Keratinocyte (primary cell): ENCODE measurements around the gene OR2AE1. TPM values are rescaled to one million over a fixed set of nuclear protein-coding genes. Genes with fewer than 3 reads are reported as not detected.

Experiments
- DNase-seq: peaks from one replicate; pipeline ENCODE4 v3.0.0-alpha.2; 2011; ENCODE audit warnings: low read depth, missing footprints, low spot score
- FAIRE-seq: peaks from 2 replicates; lab custom pipeline; 2011; peaks lifted over from hg19 to GRCh38; lab: Jason Lieb, UNC
- H2AFZ ChIP-seq: 2 replicates; pipeline ENCODE4 v1.6.0; 2012; ENCODE audit warnings: low read length, control low read depth, inconsistent platforms; ENCODE audit not compliant: control insufficient read depth
- H3K27ac ChIP-seq: 2 replicates; pipeline ENCODE4 v1.5.1; 2011; ENCODE audit warnings: low read length; ENCODE audit not compliant: control insufficient read depth, insufficient read depth
- H3K27me3 ChIP-seq: 3 replicates; pipeline ENCODE4 v1.6.0; 2011; ENCODE audit warnings: low read length; ENCODE audit not compliant: control insufficient read depth, insufficient read depth; ENCODE audit errors: extremely low read depth
- H3K36me3 ChIP-seq, 2 experiments: 2 replicates in 1 of 2; 3 replicates in 1 of 2; pipeline ENCODE4 v1.5.1; 2011; ENCODE audit warnings: low read length in 2 of 2, mild to moderate bottlenecking in 1 of 2; ENCODE audit not compliant: control insufficient read depth in 2 of 2, insufficient read depth in 2 of 2; ENCODE audit errors: extremely low read depth in 1 of 2
- H3K4me1 ChIP-seq: 3 replicates; pipeline ENCODE4 v1.5.1; 2011; ENCODE audit warnings: low read length; ENCODE audit not compliant: control insufficient read depth, insufficient read depth; ENCODE audit errors: extremely low read depth
- H3K4me2 ChIP-seq: 3 replicates; pipeline ENCODE4 v1.6.0; 2011; ENCODE audit warnings: low read depth, low read length; ENCODE audit not compliant: control insufficient read depth, insufficient read depth; ENCODE audit errors: extremely low read depth
- H3K4me3 ChIP-seq, 3 experiments: fragments of 200-600 bp in 1 of 3; sonication (generic) in 1 of 3; 2 replicates in 2 of 3; 3 replicates in 1 of 3; pipeline ENCODE4 v1.5.1; 2011 to 2016; ENCODE audit warnings: low read length in 3 of 3, mild to moderate bottlenecking in 3 of 3, control low read depth in 2 of 3, inconsistent platforms in 1 of 3, low read depth in 1 of 3, mixed read lengths in 1 of 3, mixed run types in 1 of 3, moderate library complexity in 1 of 3; ENCODE audit not compliant: control insufficient read depth in 2 of 3, insufficient read depth in 2 of 3; ENCODE audit errors: extremely low read depth in 1 of 3
- H3K79me2 ChIP-seq: 2 replicates; pipeline ENCODE4 v1.6.0; 2012; ENCODE audit warnings: low read length; ENCODE audit not compliant: control insufficient read depth, insufficient read depth
- H3K9ac ChIP-seq: 3 replicates; pipeline ENCODE4 v1.6.0; 2011; ENCODE audit warnings: low read length; ENCODE audit not compliant: control insufficient read depth, insufficient read depth; ENCODE audit errors: extremely low read depth
- H3K9me1 ChIP-seq: 3 replicates; pipeline ENCODE4 v1.6.0; 2011; ENCODE audit warnings: low read length; ENCODE audit not compliant: control insufficient read depth, insufficient read depth; ENCODE audit errors: extremely low read depth
- H3K9me3 ChIP-seq: 2 replicates; pipeline ENCODE4 v1.5.1; 2012; ENCODE audit warnings: low read depth, low read length; ENCODE audit not compliant: control insufficient read depth
- H4K20me1 ChIP-seq: 3 replicates; pipeline ENCODE4 v1.6.0; 2011; ENCODE audit warnings: low read length; ENCODE audit not compliant: control insufficient read depth, insufficient read depth; ENCODE audit errors: extremely low read depth
- CTCF ChIP-seq, 3 experiments: IDR thresholded peaks in 1 of 3; conservative IDR thresholded peaks in 1 of 3; optimal IDR thresholded peaks in 1 of 3; 2 replicates in 2 of 3; 3 replicates in 1 of 3; pipeline versions ENCODE3 to v1.5.1; 2011; ENCODE audit warnings: low read length in 3 of 3, mild to moderate bottlenecking in 3 of 3, moderate library complexity in 2 of 3, control low read depth in 1 of 3, inconsistent platforms in 1 of 3; ENCODE audit not compliant: insufficient read depth in 2 of 3; ENCODE audit errors: extremely low read depth in 1 of 3
- EZH2 ChIP-seq: IDR thresholded peaks from one replicate; pipeline ENCODE4 v1.6.1; 2012; ENCODE audit warnings: inconsistent platforms, mild to moderate bottlenecking, low read length, moderate library complexity
- dilution Hi-C: fragments of 300-500 bp; cut with MboI; formaldehyde crosslinking; loops from one replicate; pipeline ENCODE4 v1.7.0; 2020; ENCODE audit warnings: low sequenced_read_pairs; ENCODE audit not compliant: extremely low pct_ligation_motif_present
- polyA plus RNA-seq, 5 experiments: library from polyadenylated mRNA; depleted of rRNA in 3 of 5; stranded (reverse) in 3 of 5; stranded (forward) in 1 of 5; unstranded in 1 of 5; fragments of >200 nt; gene quantifications; 1 replicate in 1 of 5; 2 replicates in 3 of 5; 3 replicates in 1 of 5; pipeline versions ENCODE4 v1.2.1 to v1.2.3, GENCODE V29; 2011 to 2012; ENCODE audit warnings: missing spikeins in 2 of 5, low read depth in 1 of 5, low replicate concordance in 1 of 5

The OR2AE1 gene
- polyA plus RNA-seq, 1 donor (not counting 4 experiments of a cell fraction or from before 2014, with no cell fraction given), result not detected

GRCh38 chr7:99860281-99861127 lies 16.3 kb downstream of the OR2AE1 start:
- TF ChIP-seq EZH2 (no peak), CTCF (optimal IDR thresholded peaks at IDR 0.05 in 1 of 3, IDR thresholded peaks at IDR 0.05 in 1 of 3, conservative IDR thresholded peaks at IDR 0.05 in 1 of 3; ENCODE audit: extremely low read depth in 1 of 3, insufficient read depth in 2 of 3, low read length in 3 of 3) (no peak)
- dilution Hi-C loops, result no loop called here
- Histone ChIP-seq H3K79me2 (no peaks in the 10 kb centered on the region), H3K4me2 (peak overlapping the region; percentile 70), H3K27me3 (no peaks in the 10 kb centered on the region), H3K36me3 (no peaks in the 10 kb centered on the region), H3K27ac (peak overlapping the region; percentile 19), H3K9ac (no peak overlapping the region), H4K20me1 (no peaks in the 10 kb centered on the region), H3K4me1 (peaks cover 15% of the 10 kb centered on the region), H3K4me3 (peak overlapping the region in 1 of 3 experiments; percentile 47), H2AFZ (peak overlapping the region; percentile 62), H3K9me1 (no peaks in the 10 kb centered on the region), H3K9me3 (no peaks in the 10 kb centered on the region)
- FAIRE-seq, result peak; percentile 71
- no peak for DNase-seq

- H3K9me3 ChIP-seq, result no peaks in the 10 kb centered on the region
- H3K36me3 ChIP-seq, result no peaks in the 10 kb centered on the region
- H3K4me2 ChIP-seq, result no peak overlapping the region
- FAIRE-seq (no peak), DNase-seq (no peak)
- peaks cover 6% of the 10 kb centered on the region for H3K4me1 ChIP-seq
- no peaks in the 10 kb centered on the region for H3K79me2 ChIP-seq
- no peaks in the 10 kb centered on the region for H4K20me1 ChIP-seq
- H3K9ac ChIP-seq, result no peak overlapping the region
- no peaks in the 10 kb centered on the region for H3K27me3 ChIP-seq
- TF ChIP-seq EZH2 (no peak), CTCF (optimal IDR thresholded peaks at IDR 0.05 in 1 of 3, IDR thresholded peaks at IDR 0.05 in 1 of 3, conservative IDR thresholded peaks at IDR 0.05 in 1 of 3; ENCODE audit: extremely low read depth in 1 of 3, insufficient read depth in 2 of 3, low read length in 3 of 3) (no peak)
- H3K27ac ChIP-seq, result no peak overlapping the region
- no peak overlapping the region for H2AFZ ChIP-seq
- no peaks in the 10 kb centered on the region for H3K9me1 ChIP-seq
- dilution Hi-C loops, result no loop called here
- H3K4me3 ChIP-seq, result no peak overlapping the region
Observed at GRCh38 chr7:99855236-99855635, 21.6 kb downstream of the OR2AE1 start.
